G401.6 (cell line): ENCODE results near the gene ZCCHC8.
"Not testable (repeated sequence)": the region's sequence is repeated elsewhere in the genome, so short reads cannot be mapped to it uniquely, and the experiment has no call there.

ENCODE experiments used
- FAIRE-seq: peaks from 2 replicates; lab custom pipeline; 2012; peaks lifted over from hg19 to GRCh38; lab: Jason Lieb, UNC

The ZCCHC8 gene

DNA sequence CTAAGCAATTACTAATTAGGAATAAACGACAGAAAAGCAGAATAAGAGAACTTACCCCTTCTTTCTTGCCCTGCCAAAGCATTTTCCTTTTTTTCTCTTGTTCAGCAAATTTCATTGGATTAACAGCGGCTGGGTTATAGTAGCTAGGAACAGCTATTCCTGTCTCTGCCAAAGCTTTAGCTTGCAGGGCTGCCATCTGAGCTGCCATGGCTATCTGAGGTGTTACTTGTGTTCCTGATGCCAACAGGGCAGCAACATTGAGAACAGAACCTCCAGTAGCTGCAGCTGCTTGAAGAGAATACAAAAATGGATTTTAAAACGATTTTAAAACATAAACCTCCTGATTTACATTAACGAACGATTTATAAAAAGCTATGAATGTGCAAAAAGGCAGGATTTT lies 7.4 kb upstream of the ZCCHC8 start:
- FAIRE-seq: no peak

DNA sequence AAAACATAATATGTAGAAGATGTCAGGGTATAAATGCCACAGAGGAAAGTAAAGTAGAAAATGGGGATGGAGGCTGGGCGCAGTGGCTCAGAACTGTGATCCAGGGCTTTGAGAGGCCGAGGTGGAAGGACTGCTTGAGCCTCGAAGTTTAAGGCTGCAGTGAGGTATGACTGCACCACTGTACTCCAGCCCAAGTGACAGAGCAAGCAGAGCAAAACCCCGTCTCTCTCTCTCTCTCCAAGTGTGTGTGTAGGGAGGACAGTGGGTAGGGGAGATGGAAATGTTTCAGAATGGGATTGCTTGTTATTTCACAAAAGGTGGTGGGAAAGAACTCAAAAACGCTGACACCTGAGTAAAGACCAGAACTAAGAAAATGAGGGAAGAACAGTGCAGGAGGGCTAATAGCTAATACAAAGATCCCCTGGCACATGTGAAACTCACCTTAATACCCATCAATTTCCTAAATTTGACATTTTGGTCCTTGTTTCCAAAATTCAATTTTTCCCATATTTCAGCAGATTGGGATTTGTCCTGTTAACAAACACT lies 5.7 kb upstream of the ZCCHC8 start:
- no peak for FAIRE-seq

DNA sequence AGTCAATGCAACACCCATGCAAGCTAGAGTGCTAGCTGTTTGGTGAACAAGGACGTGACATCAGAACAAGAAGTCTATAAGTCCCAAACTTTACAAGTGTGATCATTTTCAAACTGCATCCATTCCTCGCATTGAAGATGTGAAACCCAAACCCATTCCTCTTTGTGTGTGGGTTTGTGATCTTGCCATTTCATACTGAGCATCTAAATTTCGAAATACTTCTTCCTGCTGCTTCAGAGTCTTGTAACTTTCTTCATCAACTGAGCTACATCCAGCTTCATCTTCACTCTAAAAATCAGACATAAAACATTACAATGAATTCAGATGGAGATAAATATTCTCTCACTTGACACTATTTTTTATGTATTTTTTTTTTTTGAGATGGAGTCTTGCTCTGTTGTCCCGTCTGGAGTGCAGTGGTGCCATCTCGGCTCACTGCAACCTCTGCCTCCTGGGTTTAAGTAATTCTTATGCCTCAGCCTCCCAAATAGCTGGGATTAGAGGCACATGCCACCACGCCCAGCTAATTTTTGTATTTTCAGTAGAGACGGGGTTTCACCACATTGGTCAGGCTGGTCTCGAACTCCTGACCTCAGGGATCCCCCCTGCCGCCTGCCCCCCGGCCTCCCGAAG lies 4.8 kb upstream of the ZCCHC8 start:
- no peak for FAIRE-seq

DNA sequence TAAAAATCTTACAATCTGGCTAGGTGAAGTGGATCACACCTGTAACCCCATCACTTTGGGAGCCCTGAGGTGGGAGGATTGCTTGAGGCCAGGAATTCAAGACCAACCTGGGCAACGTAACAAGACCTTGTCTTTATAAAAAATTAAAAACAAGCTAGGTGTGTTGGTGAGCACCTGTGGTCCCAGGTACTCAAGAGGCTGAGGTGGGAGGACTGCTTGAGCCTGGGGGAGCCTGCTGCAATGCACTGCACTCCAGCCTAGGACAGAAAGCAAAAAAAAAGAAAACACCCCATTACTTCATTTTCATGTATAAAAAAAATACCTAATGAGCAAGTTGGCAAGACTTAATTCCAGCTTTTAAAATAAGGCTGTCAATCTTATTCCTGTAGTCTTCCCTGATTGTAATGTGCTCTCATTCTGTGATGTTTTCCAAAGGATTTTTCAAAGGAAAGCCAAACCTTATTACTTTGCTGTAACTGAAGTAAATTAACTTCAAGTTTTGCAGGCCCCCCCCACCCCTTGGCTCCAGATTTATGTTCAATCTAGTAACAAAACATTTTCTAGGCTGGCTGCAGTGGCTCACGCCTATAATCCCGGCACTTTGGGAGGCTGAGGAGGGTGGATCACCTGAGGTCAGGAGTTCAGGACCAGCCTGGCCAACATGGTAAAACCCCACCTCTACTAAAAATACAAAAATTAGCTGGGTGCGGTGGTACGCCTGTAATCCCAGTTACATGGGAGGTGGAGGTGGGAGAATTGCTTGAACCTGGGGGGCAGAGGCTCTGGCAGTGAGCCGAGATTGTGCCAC lies 3.3 kb upstream of the ZCCHC8 start:
- FAIRE-seq: peak; percentile 28

DNA sequence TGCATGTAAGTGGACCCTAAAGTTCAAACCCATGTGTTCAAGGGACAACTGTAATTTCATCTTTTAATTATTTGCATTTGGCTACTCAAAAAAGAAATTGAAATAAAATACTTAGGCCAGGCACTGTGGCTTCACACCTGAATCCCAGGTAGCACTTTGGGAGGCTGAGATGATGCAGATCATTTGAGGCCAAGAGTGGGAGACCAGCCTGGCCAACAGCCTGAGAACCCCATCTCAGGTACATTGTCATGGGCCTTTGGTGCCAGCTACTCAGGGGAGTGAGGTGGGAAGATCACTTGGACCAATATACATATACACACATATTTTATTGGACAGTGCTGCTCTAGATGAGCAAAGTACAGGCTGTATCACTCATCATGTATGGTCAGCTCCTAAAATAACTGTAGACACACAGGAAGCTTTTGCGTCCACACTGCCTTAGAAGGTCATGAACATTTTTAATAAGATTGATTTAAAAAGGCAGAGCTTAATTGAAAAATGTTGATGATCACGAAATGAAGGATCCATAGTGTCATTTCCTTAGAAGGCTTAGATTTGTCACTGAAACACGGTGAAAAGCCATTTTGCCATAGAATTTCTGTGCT lies 2.5 kb upstream of the ZCCHC8 start:
- FAIRE-seq: no peak

DNA sequence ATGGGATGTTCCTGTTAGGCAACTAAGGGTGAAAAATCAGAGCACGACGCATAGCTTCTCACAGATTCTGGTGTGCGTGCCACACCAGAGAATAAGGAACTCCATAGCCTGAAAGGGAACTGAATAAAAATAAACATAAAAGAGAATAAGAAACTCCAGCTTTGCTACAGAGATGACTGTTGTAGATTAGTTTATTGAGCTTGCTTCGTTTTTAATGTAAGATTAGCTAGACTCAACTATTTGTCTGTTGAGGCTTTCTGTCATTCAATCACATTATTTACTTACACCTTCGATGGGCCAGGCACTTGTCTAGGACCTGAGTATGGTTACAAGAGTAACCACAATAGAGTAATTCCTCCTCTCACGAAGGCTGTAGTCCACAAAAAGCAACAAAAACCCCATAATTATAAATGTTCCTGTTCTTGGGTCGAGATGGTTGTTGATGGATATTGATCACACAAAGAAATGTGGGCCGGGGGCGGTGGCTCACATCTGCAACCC lies 807 bp upstream of the ZCCHC8 start:
- no peak for FAIRE-seq

DNA sequence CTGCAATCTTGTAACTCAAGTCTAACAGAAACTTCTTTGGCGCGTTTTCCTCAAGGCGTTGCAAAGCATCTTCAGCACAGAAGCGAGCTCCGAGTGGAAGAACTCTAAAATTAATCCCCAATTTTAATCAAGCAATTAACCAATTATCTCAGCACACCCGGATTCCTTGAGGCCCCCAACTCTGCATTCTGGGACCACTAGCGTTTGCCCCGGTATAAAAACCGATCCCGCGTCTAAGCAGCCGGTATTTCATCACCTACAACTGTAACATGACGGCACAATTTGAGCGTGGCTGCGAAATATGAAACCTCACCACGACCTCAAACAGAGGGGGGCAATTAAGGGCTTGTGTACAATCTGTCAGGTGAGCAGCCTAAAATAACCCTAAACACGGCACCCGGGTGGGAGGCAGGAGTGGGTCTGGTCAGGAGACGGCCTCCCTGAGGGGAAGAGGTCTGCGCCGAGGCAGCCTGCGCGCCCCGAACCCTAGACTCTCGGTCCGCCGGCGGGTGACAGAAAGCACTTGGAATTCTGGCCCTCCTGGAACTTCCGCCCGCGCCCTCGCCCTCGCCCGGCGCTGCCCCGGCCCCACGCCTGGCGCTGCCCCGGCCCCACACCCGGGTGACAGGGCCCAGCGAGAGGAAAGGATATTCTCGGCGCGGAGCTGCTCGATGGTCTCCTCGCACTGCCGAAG lies 594 bp downstream of the ZCCHC8 start:
- no peak for FAIRE-seq

DNA sequence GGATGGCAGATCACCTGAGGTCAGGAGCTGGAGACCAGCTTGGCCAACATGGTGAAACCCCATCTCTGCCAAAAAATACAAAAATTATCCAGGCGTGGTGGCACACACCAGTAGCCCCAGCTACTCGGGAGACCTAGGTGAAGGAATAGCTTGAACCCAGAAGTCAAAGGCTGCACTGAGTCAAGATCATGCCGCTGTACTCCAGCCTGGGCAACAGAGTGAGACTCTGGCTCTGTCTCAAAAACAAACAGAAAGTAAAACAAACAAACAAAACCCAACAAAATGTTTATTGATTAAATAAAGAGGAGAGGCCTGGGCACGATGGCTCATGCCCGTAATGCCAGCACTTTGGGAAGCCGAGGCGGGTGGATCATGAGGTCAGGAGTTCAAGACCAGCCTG lies 5.5 kb downstream of the ZCCHC8 start:
- no peak for FAIRE-seq

DNA sequence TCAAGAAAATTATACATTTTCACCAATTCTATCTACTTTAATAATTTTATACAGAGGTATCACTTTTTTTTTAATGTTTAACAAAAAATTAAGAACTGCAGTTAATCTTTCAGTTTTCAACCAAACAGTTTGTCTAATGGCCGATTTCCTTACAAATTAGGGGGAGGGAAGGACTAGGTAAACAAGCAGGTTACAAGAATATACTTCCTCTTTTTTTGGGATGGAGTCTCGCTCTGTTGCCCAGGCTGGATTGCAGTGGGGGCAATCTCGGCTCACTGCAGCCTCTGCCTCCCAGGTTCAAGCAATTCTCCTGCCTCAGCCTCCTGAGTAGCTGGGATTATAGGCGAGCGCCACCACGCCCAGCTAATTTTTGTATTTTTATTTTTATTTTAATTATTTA lies 7.5 kb downstream of the ZCCHC8 start:
- FAIRE-seq: not testable (repeated sequence)

DNA sequence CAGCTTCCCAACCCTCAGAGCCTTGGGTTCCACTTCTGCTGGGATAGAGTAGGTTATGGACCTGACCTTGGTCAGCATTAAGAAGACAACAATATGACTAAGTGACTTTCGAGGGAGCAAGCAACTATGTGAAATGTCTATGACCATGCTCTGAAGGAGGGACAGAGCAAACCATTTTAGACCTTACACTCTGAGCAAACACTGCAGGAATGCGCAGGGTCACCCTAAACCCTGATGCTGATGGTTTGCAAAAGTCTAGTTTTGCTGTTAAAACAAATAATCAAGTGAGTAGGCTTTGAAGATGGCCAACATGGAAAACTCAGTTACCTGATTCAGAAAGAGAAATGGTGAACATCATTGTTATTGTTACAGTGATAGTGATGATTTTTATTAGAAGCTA lies 8.7 kb downstream of the ZCCHC8 start:
- FAIRE-seq: no peak

DNA sequence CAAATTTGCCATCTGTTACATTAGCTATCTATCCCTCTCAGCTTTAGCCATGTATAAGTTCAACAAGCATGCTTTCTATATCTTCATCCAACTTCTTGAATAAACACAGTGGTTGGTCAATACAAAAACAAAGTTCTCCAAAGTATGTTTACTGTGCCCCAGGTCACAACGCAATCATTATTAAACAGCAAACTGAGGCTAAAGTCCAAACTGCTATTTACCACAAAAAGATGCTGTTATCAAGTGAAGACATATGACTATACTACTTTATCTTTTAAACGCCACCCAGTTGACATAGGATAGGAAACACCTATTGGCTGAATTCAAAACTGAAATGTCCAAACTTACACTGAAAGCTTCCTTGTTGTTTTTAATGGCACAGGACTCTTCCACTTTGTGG lies 11.7 kb downstream of the ZCCHC8 start:
- no peak for FAIRE-seq

DNA sequence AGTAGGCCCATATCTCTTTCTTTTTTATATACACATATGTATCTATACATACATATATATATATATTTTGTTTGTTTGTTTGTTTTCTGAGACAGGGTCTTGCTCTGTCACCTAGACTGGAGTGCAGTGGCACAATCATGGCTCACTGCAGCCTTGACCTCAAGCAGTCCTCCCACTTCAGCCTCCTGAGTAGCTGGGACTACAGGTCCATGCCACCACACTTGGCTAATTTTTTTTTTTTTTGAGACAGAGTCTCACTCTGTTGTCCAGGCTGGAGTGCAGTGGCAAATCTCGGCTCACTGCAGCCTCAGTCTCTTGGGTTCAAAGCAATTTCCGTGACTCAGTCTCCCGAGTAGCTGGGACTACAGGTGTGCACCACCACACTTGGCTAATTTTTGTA lies 12.9 kb downstream of the ZCCHC8 start:
- not testable (repeated sequence) for FAIRE-seq

DNA sequence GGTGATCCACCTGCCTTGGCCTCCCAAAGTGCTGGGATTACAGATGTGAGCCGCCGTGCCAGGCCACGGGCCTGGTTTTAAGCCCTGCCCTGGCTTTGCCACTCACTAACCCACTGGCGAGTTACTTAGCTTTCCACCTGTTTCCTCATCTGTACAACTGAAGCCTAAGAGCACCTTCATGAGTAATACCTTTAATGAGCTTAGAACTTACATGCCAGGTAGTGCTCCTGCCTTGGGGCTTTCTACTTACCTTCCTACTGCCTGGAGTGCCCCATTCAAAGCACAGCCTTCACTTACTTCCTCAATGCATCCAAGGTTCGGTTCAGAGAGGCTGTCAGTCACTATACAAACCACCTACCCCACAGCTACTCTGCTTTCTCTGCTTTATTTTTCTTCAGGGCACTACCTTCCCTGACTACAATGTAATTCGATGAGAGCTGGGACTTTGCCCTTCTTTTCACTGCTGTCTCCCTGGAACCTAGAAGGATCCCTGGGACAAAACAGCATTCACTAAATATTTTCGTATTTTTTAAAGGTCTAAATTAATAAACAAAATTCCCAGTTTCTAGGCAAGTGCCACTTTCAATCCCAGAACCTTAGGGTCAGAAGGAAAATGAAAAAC lies 13.8 kb downstream of the ZCCHC8 start:
- no peak for FAIRE-seq

DNA sequence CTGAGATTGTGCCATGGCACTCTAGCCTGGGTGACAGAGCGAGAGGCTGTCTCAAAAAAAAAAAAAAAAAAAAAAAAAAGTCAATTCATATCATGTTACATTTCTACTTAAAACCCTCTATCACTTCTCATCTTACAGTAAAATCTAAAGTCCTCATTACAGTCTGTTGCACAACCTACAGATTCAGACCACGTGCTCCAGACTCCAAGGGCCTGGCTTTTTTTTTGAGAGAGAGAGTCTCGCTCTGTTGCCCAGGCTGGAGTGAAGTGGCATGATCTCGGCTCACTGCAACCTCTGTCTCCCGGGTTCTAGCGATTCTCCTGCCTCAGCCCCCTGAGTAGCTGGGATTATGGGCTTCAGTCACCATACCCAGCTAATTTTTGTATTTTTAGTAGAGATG lies 14.4 kb downstream of the ZCCHC8 start:
- FAIRE-seq: not testable (repeated sequence)

DNA sequence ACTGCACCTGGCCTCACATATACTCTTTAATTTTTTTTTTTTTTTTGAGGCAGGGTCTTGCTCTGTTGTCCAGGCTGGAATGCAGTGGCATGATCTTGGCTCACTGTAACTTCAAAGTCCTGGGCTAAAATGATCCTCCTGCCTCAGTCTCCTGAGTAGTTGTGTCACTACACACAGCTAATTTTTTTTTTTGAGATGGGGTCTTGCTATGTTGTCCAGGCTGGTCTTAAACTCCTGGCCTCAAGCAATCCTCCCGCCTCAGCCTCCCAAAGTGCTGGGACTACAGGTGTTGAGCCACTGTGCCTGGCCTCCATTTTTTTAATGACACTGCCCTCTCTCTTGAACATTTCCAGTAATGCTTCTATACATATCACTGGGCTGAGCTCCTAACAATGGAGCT lies 16.3 kb downstream of the ZCCHC8 start:
- not testable (repeated sequence) for FAIRE-seq

DNA sequence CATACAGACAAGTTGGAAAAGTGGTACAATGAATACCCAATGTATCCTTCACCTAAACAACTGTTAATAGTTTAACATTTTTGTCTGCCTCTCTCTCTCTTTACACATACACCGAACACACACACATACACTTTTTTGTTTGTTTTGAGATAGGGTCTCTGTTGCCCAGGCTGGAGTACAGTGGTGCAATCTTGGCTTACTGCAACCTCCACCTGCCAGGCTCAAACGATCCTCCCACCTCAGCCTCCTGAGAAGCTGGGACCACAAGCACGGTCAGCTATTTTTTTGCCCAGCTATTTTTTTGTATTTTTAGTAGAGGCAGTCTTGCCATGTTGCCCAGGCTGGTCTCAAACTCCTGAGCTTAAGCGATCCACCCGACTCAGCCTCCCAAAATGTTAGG lies 16.8 kb downstream of the ZCCHC8 start:
- FAIRE-seq: no peak

DNA sequence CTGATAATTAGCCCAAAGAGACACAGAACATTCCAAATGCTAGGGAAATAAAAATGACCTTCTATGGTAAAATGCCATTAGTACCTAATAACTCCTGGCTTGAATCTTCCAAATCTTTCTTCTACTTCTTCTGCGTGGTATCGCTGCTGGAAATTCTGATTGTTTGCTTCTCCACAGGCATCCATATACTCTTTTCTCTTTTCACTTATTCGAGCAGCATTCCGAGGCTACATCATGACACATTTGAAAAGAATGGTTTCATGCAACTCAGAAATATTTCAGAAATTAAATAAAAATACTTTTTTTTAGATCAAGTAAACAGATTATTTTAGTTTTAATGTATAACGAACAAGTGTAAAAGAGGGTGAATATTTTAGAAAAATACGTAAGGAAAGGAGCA lies 18.9 kb downstream of the ZCCHC8 start:
- FAIRE-seq: no peak

DNA sequence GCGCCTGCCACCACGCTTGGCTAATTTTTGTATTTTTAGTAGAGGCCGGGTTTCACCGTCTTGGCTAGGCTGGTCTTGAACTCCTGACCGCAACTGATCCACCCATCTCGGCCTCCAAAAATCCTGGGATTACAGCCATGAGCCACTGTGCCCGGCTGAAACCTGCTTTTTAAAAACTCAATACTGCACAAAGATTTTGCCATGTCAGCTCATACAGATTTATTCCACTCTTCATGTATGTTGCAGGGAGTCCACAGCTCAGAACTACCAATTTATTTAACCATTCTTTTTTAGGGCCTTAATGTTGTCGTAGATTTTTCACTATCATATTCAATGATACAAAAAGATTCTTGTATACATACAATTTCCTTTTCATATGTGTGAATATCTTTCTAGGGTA lies 20.0 kb downstream of the ZCCHC8 start:
- no peak for FAIRE-seq

DNA sequence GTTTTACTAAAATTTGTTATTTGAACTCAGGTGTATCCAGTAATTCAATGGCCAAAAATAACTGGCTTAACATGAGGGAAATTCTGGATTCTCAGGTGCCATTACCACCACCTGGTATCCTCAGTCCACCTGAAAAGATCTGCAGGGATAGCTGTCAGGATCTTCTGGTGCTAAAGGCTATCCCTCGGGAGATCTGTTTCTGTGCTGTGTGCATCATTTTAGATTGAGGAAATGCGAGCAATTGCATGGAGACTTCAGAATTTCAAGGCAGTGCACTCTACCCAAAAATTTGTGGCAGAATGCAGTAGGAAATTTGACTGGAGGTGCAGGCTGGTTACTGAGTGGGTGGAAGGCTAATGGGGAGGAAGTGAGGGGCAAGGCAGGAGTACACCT lies 26.4 kb downstream of the ZCCHC8 start:
- FAIRE-seq: no peak

DNA sequence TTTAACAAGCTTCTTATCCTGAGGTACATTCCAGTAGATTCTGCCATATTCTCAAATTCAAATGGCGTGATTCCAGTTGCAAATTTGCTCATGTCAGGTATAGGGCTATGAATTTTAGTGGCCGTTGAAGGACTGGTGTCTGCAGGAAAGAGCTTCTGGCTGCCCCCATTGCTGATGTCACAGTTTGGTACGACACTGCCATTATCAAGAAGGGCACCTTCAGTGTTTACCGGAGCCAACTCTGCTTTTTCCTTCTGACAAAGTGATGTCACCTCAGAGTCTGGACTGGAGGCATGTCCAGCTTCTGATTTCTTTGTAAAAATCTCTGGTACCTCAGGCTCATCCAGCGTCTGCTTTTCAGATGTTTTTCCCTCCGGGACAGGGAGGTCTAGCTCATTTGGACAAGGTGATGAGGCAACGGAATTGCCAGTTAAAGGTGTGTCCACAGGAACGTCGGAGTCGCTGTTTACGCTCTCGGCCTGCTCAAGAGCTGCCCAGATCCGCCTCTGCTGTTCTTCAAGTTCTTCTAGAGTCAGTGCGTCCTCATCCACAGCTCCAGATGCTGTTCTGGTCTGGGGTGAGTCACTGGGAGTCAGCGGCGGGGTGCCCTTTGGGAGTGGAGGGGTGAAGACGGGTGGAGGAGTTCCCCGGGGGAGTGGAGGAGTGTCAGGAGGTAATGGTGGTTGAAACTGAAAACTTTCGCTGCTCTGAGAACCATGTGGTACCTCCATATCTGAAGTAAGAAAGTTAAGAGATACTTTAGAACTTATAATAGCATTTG lies 27.0 kb downstream of the ZCCHC8 start:
- no peak for FAIRE-seq
